ENCODE measurements around the gene LGR4.
"Not testable (repeated sequence)": the region's sequence is repeated elsewhere in the genome, so short reads cannot be mapped to it uniquely, and the experiment has no call there.

The LGR4 gene

DNA sequence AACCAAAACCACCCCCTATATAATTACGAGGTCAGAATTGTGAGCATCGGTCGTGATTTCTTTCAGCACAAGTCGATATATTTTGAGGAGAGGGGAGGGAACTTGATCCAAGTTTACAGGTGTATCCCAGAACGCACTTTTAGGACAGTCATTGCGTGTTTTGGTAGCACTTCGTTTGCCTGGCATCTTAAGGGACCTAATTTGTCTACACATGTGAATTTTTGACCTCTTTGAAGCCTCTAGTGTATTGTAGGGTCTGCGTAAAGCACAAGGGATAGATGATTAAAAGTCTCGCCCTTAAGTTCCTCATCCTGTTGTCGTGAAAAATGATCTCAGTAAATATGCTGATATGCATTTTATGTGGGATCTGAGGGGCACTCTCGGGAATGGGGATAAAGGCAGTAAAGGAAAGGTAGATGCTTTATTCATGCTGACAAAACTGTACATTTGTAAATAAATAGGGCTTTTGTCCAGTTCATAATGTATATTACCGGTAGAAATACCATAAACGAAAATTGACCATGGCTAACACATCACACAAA lies 108.9 kb downstream of the LGR4 start:
- in situ Hi-C loops (cut with MboI; ENCODE audit: low pct_unique_long_range_greater_than_20kb, low sequenced_read_pairs) = no loop called here
- no peak for DNase-seq

DNA sequence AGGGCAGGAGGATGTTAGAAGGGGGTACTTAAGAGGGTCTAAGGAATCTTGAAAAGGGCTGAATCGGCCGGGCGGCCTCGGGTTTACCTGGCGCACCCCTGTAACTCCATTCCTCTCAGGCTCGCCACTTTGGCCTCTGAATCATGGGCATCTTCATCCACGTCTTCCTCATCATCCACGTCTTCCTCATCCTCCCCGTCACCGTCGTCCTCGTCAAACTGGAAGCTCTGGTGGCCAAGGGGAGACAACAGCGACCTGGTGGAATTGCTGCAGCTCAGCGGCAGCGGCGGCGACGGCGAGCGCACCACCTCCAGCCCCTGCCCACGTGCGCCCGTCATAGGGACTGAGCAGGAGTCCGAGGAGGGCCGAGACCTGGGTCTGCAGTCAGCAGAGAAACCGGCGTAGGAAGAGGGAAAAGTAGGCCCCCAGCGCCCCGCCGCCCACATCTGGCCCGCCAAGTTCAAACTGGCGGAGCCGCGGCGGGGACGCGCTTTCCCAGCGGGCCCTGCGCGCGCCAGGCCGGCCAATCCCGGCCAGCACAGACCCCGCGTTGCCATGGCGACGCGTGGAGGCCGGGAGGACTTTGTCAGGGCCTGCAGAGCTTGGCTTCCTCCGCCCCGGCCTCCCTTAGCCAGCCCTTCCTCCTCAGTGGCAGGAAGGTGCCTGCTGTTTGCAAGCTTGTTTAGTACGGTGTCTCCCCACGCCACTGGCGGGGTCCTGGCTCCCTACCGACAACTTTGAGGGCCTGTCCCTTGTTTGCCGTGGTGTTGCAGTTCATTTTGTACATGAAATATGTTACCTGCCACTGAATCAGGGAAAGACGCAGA lies 109.6 kb downstream of the LGR4 start, which contains the start of gene CCDC34:
Gene CCDC34 (minus strand): TSS at position 467 of the 827 bp plus-strand sequence. CDS start 21 bp downstream, at position 446.
- peak; percentile 94 for DNase-seq
- in situ Hi-C loops (cut with MboI; ENCODE audit: low pct_unique_long_range_greater_than_20kb, low sequenced_read_pairs) = no loop called here

- in situ Hi-C loops (cut with MboI; ENCODE audit: low pct_unique_long_range_greater_than_20kb, low sequenced_read_pairs) = no loop called here
- DNase-seq = no peak
Measured at GRCh38 chr11:27361649-27362431, 110.8 kb downstream of the LGR4 start.

GRCh38 chr11:27358296-27358695 lies 114.3 kb downstream of the LGR4 start:
- in situ Hi-C loops (cut with MboI; ENCODE audit: low pct_unique_long_range_greater_than_20kb, low sequenced_read_pairs) = no loop called here
- no peak for DNase-seq

DNA sequence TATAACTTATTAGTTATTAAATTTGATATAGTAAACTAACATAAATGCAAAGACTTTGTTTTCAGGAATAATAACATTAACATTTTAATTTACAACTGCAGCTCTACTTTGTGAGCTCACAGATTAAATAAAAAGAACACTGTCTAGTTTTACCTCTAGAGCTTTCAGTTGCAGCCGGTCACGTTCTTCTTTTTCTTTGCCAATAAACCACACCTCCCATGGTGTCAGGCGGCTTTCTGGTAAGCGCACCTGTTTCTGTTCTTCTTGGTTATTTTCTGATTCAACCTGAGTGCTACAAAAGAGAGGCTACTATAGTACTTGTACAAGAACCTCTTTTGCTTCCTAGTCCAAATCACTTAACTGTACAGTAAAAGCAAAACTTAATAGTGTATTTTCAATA lies 115.3 kb downstream of the LGR4 start:
- in situ Hi-C loops (cut with MboI; ENCODE audit: low pct_unique_long_range_greater_than_20kb, low sequenced_read_pairs) = no loop called here
- DNase-seq = no peak

DNA sequence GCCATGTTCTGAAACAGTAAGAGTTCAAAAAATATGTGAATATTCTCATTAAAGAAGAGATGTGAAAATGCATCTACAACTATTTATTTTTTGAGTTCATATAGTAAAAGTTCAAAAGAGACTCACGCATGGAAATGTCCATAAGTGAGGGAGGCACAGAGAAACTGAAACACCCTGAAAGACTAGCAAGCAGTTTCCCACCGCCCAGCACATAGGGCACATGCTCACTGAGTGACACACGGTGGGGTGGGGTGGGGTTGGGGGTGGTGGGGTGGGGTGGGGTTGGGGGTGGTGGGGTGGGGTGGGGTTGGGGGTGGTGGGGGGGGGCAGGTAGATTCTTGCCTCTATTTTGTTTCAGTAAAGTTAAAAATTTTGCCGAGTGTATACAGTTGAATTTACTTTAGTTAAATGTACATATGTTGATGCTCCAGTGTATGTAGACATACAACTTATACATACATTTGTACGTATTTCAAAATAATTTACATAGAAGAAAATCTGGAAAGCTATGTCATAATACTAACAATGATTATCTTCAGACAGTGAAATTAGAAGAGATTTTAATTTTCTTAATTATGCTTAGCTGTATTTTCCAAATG lies 115.9 kb downstream of the LGR4 start:
- DNase-seq = no peak
- in situ Hi-C loops (cut with MboI; ENCODE audit: low pct_unique_long_range_greater_than_20kb, low sequenced_read_pairs) = no loop called here

DNA sequence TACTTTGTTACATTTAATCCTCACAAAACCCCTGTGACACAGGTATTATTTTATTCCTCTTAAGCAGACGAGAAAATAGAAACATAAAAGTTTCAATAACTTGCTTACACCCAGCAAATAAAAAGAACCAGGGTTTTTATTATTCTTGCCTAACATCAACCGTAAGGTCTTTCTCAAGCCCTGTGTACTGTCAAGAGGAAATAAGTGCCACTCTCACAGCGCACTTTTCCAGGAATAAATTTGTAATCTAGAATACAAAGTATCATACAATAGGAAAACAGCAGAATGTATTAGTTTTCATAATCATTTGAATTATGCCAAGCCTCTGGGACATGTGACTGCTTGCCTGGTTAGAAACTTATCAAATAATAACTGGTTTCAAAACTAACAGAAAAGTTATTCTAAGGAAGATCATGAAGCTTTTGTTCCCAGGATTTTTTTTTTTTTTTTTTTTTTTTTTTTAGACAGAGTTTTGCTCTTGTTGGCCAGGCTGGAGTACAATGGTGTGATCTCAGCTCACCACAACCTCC lies 117.0 kb downstream of the LGR4 start:
- DNase-seq = no peak
- in situ Hi-C loops (cut with MboI; ENCODE audit: low pct_unique_long_range_greater_than_20kb, low sequenced_read_pairs) = no loop called here

GRCh38 chr11:27354359-27354965 lies 118.1 kb downstream of the LGR4 start:
- in situ Hi-C loops (cut with MboI; ENCODE audit: low pct_unique_long_range_greater_than_20kb, low sequenced_read_pairs) = no loop called here
- no peak for DNase-seq

DNA sequence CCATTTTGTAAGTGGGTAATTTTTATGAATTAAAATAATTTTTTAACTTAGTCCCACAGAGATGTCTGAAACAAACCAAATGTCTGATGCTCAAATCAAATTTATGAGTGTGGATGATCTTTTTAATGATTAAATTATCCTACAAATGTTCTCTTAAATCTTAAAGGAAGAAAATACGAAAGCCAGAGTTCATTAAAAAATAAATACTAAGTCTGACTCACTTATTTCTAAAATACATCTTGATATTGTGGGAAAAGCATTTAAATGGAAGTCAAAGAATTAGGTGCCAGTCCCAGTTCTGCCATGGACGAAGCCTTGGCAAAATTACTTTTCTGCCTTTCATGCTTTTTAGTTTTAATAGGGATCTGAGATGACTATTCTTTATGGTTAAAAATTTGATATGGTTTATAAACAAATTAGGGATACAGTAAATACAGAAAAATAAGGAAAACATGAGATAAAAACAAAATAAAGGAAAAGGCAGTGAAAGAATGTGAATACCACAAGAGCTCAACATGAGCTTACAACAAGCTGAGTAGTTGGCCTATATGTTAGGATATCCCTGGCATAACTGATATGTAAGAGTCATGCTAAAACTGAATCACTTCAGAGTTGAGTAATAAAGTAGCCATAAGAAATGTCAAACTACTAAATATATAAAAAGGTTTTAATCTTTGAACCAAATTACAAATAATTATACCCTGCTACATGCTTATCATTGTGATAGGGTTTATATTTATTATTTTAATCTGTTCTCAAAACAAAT lies 118.8 kb downstream of the LGR4 start:
- no peak for DNase-seq
- in situ Hi-C loops (cut with MboI; ENCODE audit: low pct_unique_long_range_greater_than_20kb, low sequenced_read_pairs) = no loop called here

GRCh38 chr11:27352781-27353180 lies 119.8 kb downstream of the LGR4 start:
- DNase-seq = no peak
- in situ Hi-C loops (cut with MboI; ENCODE audit: low pct_unique_long_range_greater_than_20kb, low sequenced_read_pairs) = no loop called here

DNA sequence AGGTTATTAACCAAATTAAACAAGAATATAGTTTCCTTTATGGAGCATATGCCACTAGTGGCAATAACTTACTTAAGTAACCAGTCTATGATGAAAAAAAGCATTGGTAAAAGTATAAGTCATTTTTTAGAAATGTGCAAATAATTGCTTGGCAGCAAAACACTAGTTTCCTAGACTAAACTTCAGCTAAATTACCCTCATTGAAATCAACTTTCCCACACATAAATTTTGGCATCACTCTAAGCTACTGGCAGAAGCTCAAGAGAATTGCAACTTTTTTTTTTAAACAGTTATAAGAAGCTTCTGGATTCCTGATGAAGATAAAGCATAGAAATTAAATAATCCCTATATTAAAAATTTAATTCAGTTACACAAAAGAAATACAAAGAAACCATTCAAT lies 122.1 kb downstream of the LGR4 start:
- in situ Hi-C loops (cut with MboI; ENCODE audit: low pct_unique_long_range_greater_than_20kb, low sequenced_read_pairs) = no loop called here
- DNase-seq = no peak

GRCh38 chr11:27349919-27350318 lies 122.7 kb downstream of the LGR4 start:
- DNase-seq = no peak
- in situ Hi-C loops (cut with MboI; ENCODE audit: low pct_unique_long_range_greater_than_20kb, low sequenced_read_pairs) = no loop called here

GRCh38 chr11:27348340-27348873 lies 124.2 kb downstream of the LGR4 start:
- no peak for DNase-seq
- in situ Hi-C loops (cut with MboI; ENCODE audit: low pct_unique_long_range_greater_than_20kb, low sequenced_read_pairs) = no loop called here

DNA sequence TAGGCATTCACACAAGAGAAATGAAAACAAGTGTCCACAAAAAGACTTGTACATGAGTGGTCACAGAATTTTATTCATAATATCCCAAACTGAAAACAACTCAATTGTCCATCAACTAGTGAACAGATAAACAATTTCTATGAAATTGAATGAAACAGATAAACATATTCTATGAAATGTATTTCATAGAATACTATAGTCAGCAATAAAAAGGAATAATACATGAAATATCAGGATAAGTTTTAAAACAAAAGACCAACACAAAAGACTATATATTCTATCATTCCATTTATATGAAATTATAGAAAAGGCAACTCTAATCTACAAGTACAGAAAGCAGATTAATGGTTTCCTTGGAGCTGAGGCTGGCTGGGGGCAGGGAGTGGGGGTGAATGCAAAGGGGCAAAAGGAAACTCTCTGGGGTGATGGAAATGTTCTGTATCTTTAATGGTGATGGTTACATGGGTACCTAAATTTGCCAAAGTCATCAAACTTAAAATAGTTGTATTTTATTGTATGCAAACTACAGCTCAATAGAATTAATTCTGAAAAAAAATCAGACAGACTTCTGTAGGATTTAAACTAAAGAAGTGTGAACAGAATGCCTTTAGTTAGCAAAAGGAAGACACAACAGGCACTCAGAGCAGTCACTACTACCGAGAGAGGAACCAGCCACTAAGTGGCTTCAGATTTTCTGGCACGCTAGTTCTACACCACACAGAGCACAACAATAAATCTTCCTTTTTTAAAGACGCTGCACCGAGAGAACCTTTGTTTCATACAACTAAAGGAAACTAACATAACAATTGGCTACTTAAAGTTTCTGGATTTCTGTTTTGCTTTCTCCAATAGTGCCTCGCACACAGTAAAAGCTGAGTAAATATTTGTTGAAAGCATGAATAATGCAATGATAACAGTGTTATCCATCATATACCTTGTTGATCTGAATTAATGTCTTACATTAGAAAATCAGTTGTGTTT lies 124.9 kb downstream of the LGR4 start:
- DNase-seq = no peak

GRCh38 chr11:27339941-27340340 lies 132.6 kb downstream of the LGR4 start:
- in situ Hi-C loops (cut with MboI; ENCODE audit: low pct_unique_long_range_greater_than_20kb, low sequenced_read_pairs) = no loop called here
- no peak for DNase-seq

More for the DNA sequence above, 124.9 kb downstream of the LGR4 start:
- in situ Hi-C loops (cut with MboI; ENCODE audit: low pct_unique_long_range_greater_than_20kb, low sequenced_read_pairs) = no loop called here

- in situ Hi-C loops (cut with MboI; ENCODE audit: low pct_unique_long_range_greater_than_20kb, low sequenced_read_pairs); DNase-seq: not testable (repeated sequence)
Measured at GRCh38 chr11:27334764-27335163, 137.8 kb downstream of the LGR4 start.

- in situ Hi-C loops (cut with MboI; ENCODE audit: low pct_unique_long_range_greater_than_20kb, low sequenced_read_pairs) = no loop called here
- no peak for DNase-seq
Measured at GRCh38 chr11:27331981-27332380, 140.6 kb downstream of the LGR4 start.
